GM12865 (cell line): ENCODE measurements around the gene PITRM1.
"Not testable (repeated sequence)": the region's sequence is repeated elsewhere in the genome, so short reads cannot be mapped to it uniquely, and the experiment has no call there.

Experiments
- DNase-seq: peaks from one replicate; pipeline ENCODE4 v3.0.0; 2010; ENCODE audit warnings: low read depth
- H3K4me3 ChIP-seq: 2 replicates; pipeline ENCODE4 v1.5.1; 2011; ENCODE audit warnings: mild to moderate bottlenecking, low read depth, low read length, control low read depth
- TF ChIP-seq, protein P1 (sequence below): IDR thresholded peaks from 2 replicates; pipeline ENCODE4 v1.5.1; 2011; ENCODE audit warnings: low read length, control low read depth, low read depth, inconsistent platforms; ENCODE audit not compliant: insufficient read depth; ENCODE audit errors: missing control alignments

The PITRM1 gene

GRCh38 chr10:3178042-3178441 is 5.5 kb upstream of the PITRM1 start:
- TF ChIP-seq, protein P1, sequence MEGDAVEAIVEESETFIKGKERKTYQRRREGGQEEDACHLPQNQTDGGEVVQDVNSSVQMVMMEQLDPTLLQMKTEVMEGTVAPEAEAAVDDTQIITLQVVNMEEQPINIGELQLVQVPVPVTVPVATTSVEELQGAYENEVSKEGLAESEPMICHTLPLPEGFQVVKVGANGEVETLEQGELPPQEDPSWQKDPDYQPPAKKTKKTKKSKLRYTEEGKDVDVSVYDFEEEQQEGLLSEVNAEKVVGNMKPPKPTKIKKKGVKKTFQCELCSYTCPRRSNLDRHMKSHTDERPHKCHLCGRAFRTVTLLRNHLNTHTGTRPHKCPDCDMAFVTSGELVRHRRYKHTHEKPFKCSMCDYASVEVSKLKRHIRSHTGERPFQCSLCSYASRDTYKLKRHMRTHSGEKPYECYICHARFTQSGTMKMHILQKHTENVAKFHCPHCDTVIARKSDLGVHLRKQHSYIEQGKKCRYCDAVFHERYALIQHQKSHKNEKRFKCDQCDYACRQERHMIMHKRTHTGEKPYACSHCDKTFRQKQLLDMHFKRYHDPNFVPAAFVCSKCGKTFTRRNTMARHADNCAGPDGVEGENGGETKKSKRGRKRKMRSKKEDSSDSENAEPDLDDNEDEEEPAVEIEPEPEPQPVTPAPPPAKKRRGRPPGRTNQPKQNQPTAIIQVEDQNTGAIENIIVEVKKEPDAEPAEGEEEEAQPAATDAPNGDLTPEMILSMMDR = no peak
- DNase-seq = no peak
- H3K4me3 ChIP-seq = no peak overlapping the region

DNA sequence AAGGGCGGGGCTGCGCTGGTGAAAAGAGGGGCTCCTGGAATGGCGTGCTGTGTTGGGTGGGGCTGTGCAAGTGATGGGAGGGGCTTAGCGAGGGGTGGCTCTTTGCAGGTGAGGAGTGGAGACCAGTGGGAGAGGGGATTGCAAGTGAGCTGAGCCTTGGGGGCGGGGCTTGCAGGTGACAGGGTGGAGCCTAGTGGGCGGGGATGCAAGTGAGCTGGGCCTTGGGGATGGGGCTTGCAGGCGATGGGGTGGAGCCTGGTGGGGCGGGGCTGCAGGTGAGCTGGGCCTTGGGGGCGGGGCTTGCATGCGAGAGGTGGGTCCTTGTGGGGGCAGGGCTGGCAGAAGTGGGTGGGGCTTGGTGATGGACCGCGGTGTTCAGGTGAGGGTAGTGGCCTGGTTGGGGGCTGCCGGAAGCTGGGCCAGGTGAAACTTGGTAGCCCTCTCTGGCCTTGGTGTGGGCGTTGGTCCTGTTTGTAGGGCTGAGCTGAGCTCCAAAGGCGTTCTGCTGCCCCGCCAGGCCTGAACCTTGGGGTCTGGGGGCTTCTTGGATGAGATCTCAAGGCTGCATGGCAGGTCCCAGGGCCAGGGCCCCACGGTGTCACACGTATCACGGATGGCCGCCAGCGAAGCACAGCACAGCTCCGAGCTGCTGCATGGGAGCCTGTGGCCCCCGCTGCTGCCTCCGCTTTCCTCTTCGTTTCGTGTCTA is 743 bp upstream of the PITRM1 start:
- peak; percentile 91 for DNase-seq
- peak overlapping the region; percentile 49 for H3K4me3 ChIP-seq
- TF ChIP-seq, protein P1 = no peak

DNA sequence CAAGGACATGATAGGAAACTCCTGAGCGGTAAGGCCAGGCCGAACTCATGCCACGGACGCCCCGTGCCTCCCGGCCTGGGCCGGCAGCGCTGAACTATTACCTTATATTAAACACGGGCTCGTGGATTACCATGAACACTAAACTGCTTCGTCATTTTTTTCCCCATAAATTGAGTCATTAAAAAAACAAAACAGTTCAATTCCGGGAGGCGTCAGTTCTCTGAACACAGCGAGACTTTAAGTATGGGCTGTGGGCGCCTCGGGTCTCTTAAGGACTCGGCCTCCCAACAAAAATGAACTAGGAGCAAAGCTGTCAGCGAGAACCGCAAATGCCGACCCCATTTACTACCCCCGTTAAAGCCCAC is 519 bp downstream of the PITRM1 start:
- H3K4me3 ChIP-seq = peak overlapping the region; percentile 77
- no peak for DNase-seq
- TF ChIP-seq, protein P1 = no peak

GRCh38 chr10:3171488-3171887 is 1.1 kb downstream of the PITRM1 start:
- H3K4me3 ChIP-seq = peak overlapping the region; percentile 77
- DNase-seq = not testable (repeated sequence)

DNA sequence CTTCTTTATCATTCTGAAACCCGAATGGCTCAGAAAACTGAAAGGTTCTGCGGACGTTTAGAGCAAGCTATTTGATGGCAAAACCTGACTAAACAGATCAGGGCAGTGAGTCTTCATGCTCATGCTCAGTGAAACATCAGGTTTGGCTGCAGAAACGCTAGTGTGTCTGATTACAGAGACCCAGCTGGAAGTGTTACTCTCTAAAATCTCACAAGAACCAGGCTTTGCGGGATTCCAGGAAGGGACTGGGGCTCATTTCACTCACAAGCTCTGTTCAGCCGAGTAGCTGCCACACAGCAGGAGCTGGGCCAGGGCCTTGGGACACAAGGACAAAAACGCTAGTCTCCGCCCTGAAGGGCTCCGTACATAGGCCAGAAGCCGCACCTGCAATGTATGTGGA is 2.9 kb downstream of the PITRM1 start:
- DNase-seq = no peak
- TF ChIP-seq, protein P1 = no peak
- no peak overlapping the region for H3K4me3 ChIP-seq

DNA sequence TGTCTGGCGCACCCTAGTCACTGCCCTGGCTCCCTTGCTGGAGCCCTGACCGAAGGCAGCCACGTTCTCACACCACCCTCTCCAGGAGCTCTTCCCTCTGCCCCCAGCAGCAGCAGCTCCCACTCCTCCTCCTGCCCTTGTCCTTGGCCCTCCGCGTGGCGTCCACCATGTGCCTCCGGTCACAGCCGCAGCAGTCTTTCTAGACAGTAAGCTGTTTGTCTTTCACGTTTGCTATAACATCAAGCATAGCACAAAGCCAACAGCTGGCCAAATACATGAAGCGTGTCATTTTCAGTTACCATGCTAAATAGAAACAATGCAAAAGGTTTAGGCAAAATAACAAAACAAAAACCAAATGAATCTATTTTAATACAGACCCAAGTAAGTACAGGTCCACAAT is 3.3 kb downstream of the PITRM1 start:
- TF ChIP-seq, protein P1 = no peak
- DNase-seq = no peak
- H3K4me3 ChIP-seq = no peak overlapping the region

GRCh38 chr10:3167611-3168330 is 4.8 kb downstream of the PITRM1 start:
- H3K4me3 ChIP-seq = no peak overlapping the region
- TF ChIP-seq, protein P1 = no peak
- DNase-seq = no peak
